Mesendoderm (in vitro differentiated cells): ENCODE results near the gene MID1.

Experiments
- DNase-seq: peaks from one replicate; pipeline ENCODE4 v3.0.0; 2013
- H2AK5ac ChIP-seq: 2 replicates; pipeline ENCODE4 v1.6.1; 2013; ENCODE audit warnings: low read length, inconsistent platforms
- H2BK120ac ChIP-seq: 2 replicates; pipeline ENCODE4 v1.6.1; 2013; ENCODE audit warnings: low read depth, mild to moderate bottlenecking, low read length, moderate library complexity, mixed read lengths
- H2BK15ac ChIP-seq: replicated peaks from 2 replicates; pipeline ENCODE4 v1.6.1; 2013; ENCODE audit warnings: low read depth, mild to moderate bottlenecking, moderate library complexity
- H2BK5ac ChIP-seq: 2 replicates; pipeline ENCODE4 v1.6.1; 2013; ENCODE audit warnings: low read length, inconsistent platforms
- H3K18ac ChIP-seq: 2 replicates; pipeline ENCODE4 v1.6.1; 2013; ENCODE audit warnings: mild to moderate bottlenecking, low read length, mixed read lengths
- H3K23ac ChIP-seq: one replicate; pipeline ENCODE4 v1.6.1; 2013; ENCODE audit warnings: low read length
- H3K27ac ChIP-seq: 2 replicates; pipeline ENCODE4 v1.5.1; 2013; ENCODE audit warnings: low read depth, mild to moderate bottlenecking, inconsistent platforms, low read length, moderate library complexity
- H3K27me3 ChIP-seq: 2 replicates; pipeline ENCODE4 v1.6.1; 2013; ENCODE audit warnings: low read length, control low read depth, mild to moderate bottlenecking, inconsistent platforms; ENCODE audit not compliant: insufficient read depth, poor library complexity
- H3K36me3 ChIP-seq: 2 replicates; pipeline ENCODE4 v1.6.1; 2013; ENCODE audit warnings: low read length, inconsistent platforms; ENCODE audit not compliant: control insufficient read depth, insufficient read depth
- H3K4ac ChIP-seq: one replicate; pipeline ENCODE4 v1.6.1; 2013; ENCODE audit warnings: low read depth, mild to moderate bottlenecking, low read length, moderate library complexity
- H3K4me1 ChIP-seq: 2 replicates; pipeline ENCODE4 v1.6.1; 2013; ENCODE audit warnings: low read depth, low read length, inconsistent platforms; ENCODE audit not compliant: control insufficient read depth
- H3K4me2 ChIP-seq: 2 replicates; pipeline ENCODE4 v1.6.1; 2013; ENCODE audit warnings: low read length
- H3K4me3 ChIP-seq: 2 replicates; pipeline ENCODE4 v1.5.1; 2013; ENCODE audit warnings: mild to moderate bottlenecking, low read length
- H3K56ac ChIP-seq: one replicate; pipeline ENCODE4 v1.6.1; 2013; ENCODE audit warnings: low read length
- H3K79me1 ChIP-seq: 2 replicates; pipeline ENCODE4 v1.6.1; 2013; ENCODE audit warnings: low read length, inconsistent platforms
- H3K79me2 ChIP-seq: 2 replicates; pipeline ENCODE4 v1.6.1; 2013; ENCODE audit warnings: mild to moderate bottlenecking, low read length; ENCODE audit not compliant: control insufficient read depth, insufficient read depth
- H3K9ac ChIP-seq: 2 replicates; pipeline ENCODE4 v1.6.1; 2013; ENCODE audit warnings: low read length, inconsistent platforms
- H4K5ac ChIP-seq: one replicate; pipeline ENCODE4 v1.6.1; 2013; ENCODE audit warnings: low read length
- H4K8ac ChIP-seq: one replicate; pipeline ENCODE4 v1.6.1; 2013; ENCODE audit warnings: low read depth, mild to moderate bottlenecking, control low read depth, low read length, moderate library complexity
- WGBS: extraction: QIAGEN DNeasy Blood & Tissue Kit; methylation state at CpG from one replicate; pipeline ENCODE4 v1.1.7; 2013; ENCODE audit warnings: low lambda C conversion rate, missing lambda C conversion rate; ENCODE audit not compliant: insufficient coverage; ENCODE audit errors: extremely low coverage; 5-methylcytosine and 5-hydroxymethylcytosine counted together

The MID1 gene

DNA sequence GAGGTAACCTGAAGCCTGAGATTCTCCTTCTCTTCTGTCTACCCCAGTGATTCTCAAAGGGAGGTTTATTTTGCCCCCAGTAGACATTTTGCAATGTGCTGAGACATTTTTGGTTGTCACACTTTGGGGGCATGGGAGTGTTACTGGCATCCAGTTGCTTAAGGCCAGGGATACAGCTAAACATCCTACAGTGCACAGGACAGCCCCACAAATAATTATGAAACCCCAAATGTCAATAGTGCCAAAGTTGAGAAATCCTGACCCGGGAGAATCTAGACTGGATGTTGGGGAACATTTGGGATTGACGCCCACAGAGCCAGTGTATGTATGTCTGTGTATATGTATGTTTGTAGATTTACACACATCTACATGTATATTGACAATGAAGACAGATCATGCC is 13.2 kb downstream of the MID1 start:
- H3K4me2 ChIP-seq, result no peak overlapping the region
- no CpG with 5 or more reads among the region's 2 CpGs for WGBS
- H4K8ac ChIP-seq, result no peak overlapping the region
- no peak overlapping the region for H4K5ac ChIP-seq
- H3K4me3 ChIP-seq, result no peak overlapping the region
- peaks cover 8% of the 10 kb centered on the region for H3K79me2 ChIP-seq
- H3K79me1 ChIP-seq, result no peaks in the 10 kb centered on the region
- no peaks in the 10 kb centered on the region for H3K27me3 ChIP-seq
- H3K18ac ChIP-seq, result no peak overlapping the region
- no peak overlapping the region for H3K9ac ChIP-seq
- peaks cover 2% of the 10 kb centered on the region for H3K4me1 ChIP-seq
- H2AK5ac ChIP-seq, result no peak overlapping the region
- DNase-seq, result no peak
- H3K27ac ChIP-seq, result no peak overlapping the region
- no peak overlapping the region for H3K4ac ChIP-seq
- H2BK5ac ChIP-seq, result no peak overlapping the region
- no peak overlapping the region for H3K23ac ChIP-seq
- no peak overlapping the region for H3K56ac ChIP-seq
- no peaks in the 10 kb centered on the region for H3K36me3 ChIP-seq
- no peak overlapping the region for H2BK15ac ChIP-seq
- H2BK120ac ChIP-seq, result no peak overlapping the region

- WGBS, result no CpG with 5 or more reads among the region's 3 CpGs
- peak; percentile 95 for DNase-seq
- Histone ChIP-seq H3K27me3 (no peaks in the 10 kb centered on the region), H2AK5ac (no peak overlapping the region), H3K9ac (no peak overlapping the region), H3K4me3 (no peak overlapping the region), H2BK120ac (no peak overlapping the region), H3K4me1 (no peaks in the 10 kb centered on the region), H3K23ac (no peak overlapping the region), H4K8ac (no peak overlapping the region), H3K56ac (no peak overlapping the region), H3K36me3 (no peaks in the 10 kb centered on the region), H3K79me2 (peaks cover 7% of the 10 kb centered on the region), H2BK5ac (no peak overlapping the region), H3K18ac (no peak overlapping the region), H2BK15ac (no peak overlapping the region), H3K4me2 (no peak overlapping the region), H3K27ac (peak overlapping the region; percentile 66), H3K79me1 (no peaks in the 10 kb centered on the region), H3K4ac (no peak overlapping the region), H4K5ac (no peak overlapping the region)
Observed at GRCh38 chrX:10603612-10604011, 16.8 kb downstream of the MID1 start.

GRCh38 chrX:10602646-10603045 is 17.7 kb downstream of the MID1 start:
- peak overlapping the region; percentile 5 for H3K56ac ChIP-seq
- H4K8ac ChIP-seq, result no peak overlapping the region
- H3K4me3 ChIP-seq, result no peak overlapping the region
- H3K36me3 ChIP-seq, result no peaks in the 10 kb centered on the region
- H2AK5ac ChIP-seq, result no peak overlapping the region
- H3K18ac ChIP-seq, result peak overlapping the region; percentile 28
- H3K27me3 ChIP-seq, result no peaks in the 10 kb centered on the region
- no peak overlapping the region for H3K4ac ChIP-seq
- peaks cover 7% of the 10 kb centered on the region for H3K79me2 ChIP-seq
- H3K23ac ChIP-seq, result no peak overlapping the region
- no peak overlapping the region for H2BK15ac ChIP-seq
- no peak overlapping the region for H4K5ac ChIP-seq
- no peak overlapping the region for H2BK5ac ChIP-seq
- no peak overlapping the region for H2BK120ac ChIP-seq
- no peak for DNase-seq
- no peak overlapping the region for H3K4me2 ChIP-seq
- H3K4me1 ChIP-seq, result no peaks in the 10 kb centered on the region
- no peak overlapping the region for H3K9ac ChIP-seq
- WGBS, result no CpG with 5 or more reads among the region's 2 CpGs
- no peaks in the 10 kb centered on the region for H3K79me1 ChIP-seq
- H3K27ac ChIP-seq, result no peak overlapping the region

DNA sequence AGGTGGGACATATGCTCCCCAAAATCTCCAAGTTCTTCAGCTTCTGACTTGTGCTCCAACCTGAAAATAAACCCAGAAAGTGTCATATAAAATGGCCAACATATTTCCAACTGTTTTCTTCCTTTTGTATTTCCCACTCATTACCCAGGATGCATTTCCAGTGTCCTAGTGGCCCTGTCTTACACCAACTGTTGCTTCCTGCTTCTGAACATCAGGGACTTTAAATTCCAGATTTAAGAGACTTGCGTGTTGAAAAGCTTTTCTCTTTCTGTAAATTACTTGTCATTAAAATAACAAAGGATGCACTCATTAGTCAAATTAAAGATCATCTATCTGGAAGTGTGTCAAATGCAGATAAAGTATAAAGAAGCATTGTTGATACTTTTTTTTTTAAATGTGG is 19.9 kb downstream of the MID1 start:
- H3K56ac ChIP-seq, result no peak overlapping the region
- H2BK120ac ChIP-seq, result no peak overlapping the region
- H3K79me2 ChIP-seq, result peaks cover 3% of the 10 kb centered on the region
- H3K27me3 ChIP-seq, result no peaks in the 10 kb centered on the region
- no peaks in the 10 kb centered on the region for H3K4me1 ChIP-seq
- no peak overlapping the region for H3K4me3 ChIP-seq
- no peak overlapping the region for H4K8ac ChIP-seq
- H3K27ac ChIP-seq, result no peak overlapping the region
- H3K23ac ChIP-seq, result no peak overlapping the region
- H3K4me2 ChIP-seq, result no peak overlapping the region
- no peak overlapping the region for H2BK5ac ChIP-seq
- no peak overlapping the region for H3K9ac ChIP-seq
- no peak for DNase-seq
- no peak overlapping the region for H2AK5ac ChIP-seq
- no peaks in the 10 kb centered on the region for H3K36me3 ChIP-seq
- no peak overlapping the region for H3K4ac ChIP-seq
- no CpG with 5 or more reads among the region's 1 CpG for WGBS
- no peaks in the 10 kb centered on the region for H3K79me1 ChIP-seq
- H3K18ac ChIP-seq, result no peak overlapping the region
- H2BK15ac ChIP-seq, result no peak overlapping the region
- no peak overlapping the region for H4K5ac ChIP-seq

DNA sequence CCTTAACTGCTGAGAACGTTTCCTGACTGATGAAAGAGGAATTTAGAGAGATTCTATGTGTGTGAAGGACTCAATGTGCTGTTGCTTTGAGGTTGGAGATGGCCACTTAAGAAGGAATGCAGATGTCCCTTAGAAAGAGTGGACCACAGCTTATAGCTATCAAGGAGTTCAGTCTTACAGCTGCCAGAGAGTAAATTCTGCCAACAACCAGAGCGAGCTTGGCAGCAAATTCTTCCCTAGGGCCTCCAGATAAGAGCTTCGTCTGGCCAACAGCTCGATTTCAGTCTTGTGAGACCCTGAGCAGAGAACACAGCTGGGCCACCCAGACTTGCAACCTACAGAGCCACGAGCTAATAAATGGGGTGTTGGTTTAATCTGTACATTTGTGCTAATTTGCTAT is 21.8 kb downstream of the MID1 start:
- H3K27ac ChIP-seq, result no peak overlapping the region
- H2AK5ac ChIP-seq, result no peak overlapping the region
- no peaks in the 10 kb centered on the region for H3K4me1 ChIP-seq
- no CpG with 5 or more reads among the region's 5 CpGs for WGBS
- no peaks in the 10 kb centered on the region for H3K36me3 ChIP-seq
- H3K79me2 ChIP-seq, result peaks cover 3% of the 10 kb centered on the region
- H4K8ac ChIP-seq, result no peak overlapping the region
- no peak overlapping the region for H3K4ac ChIP-seq
- H3K27me3 ChIP-seq, result no peaks in the 10 kb centered on the region
- H3K4me2 ChIP-seq, result no peak overlapping the region
- no peak overlapping the region for H2BK120ac ChIP-seq
- H3K9ac ChIP-seq, result no peak overlapping the region
- no peaks in the 10 kb centered on the region for H3K79me1 ChIP-seq
- no peak for DNase-seq
- H3K56ac ChIP-seq, result no peak overlapping the region
- no peak overlapping the region for H2BK15ac ChIP-seq
- H3K4me3 ChIP-seq, result no peak overlapping the region
- no peak overlapping the region for H3K23ac ChIP-seq
- H3K18ac ChIP-seq, result no peak overlapping the region
- H2BK5ac ChIP-seq, result no peak overlapping the region
- no peak overlapping the region for H4K5ac ChIP-seq

GRCh38 chrX:10597871-10598270 is 22.5 kb downstream of the MID1 start:
- Histone ChIP-seq H3K4me1 (no peaks in the 10 kb centered on the region), H3K4me2 (no peak overlapping the region), H3K4ac (no peak overlapping the region), H2BK5ac (no peak overlapping the region), H3K56ac (no peak overlapping the region), H3K27ac (no peak overlapping the region), H4K5ac (no peak overlapping the region), H3K18ac (no peak overlapping the region), H2AK5ac (no peak overlapping the region), H3K79me2 (peaks cover 3% of the 10 kb centered on the region), H2BK15ac (no peak overlapping the region), H2BK120ac (no peak overlapping the region), H3K23ac (no peak overlapping the region), H3K79me1 (no peaks in the 10 kb centered on the region), H3K9ac (no peak overlapping the region), H3K27me3 (no peaks in the 10 kb centered on the region), H3K36me3 (no peaks in the 10 kb centered on the region), H4K8ac (no peak overlapping the region), H3K4me3 (no peak overlapping the region)
- DNase-seq, result peak; percentile 68
- no CpG with 5 or more reads among the region's 1 CpG for WGBS
